HG02759 (cell line): Measurements from ENCODE around the gene UNC13B.
"Not testable (repeated sequence)": the region's sequence is repeated elsewhere in the genome, so short reads cannot be mapped to it uniquely, and the experiment has no call there.

Experiments
- ATAC-seq: cut with Tn5 transposase; IDR thresholded peaks from one replicate; pipeline ENCODE4 v1.9.1; 2021; ENCODE audit warnings: mild to moderate bottlenecking, moderate library complexity; ENCODE audit not compliant: unreplicated experiment

Gene UNC13B

GRCh38 chr9:35161713-35162604 lies at the start of gene UNC13B:
UNC13B (plus strand) TSS chr9:35162009; CDS start chr9:35162284, 275 bp downstream.
- peak; percentile 79 for ATAC-seq

DNA sequence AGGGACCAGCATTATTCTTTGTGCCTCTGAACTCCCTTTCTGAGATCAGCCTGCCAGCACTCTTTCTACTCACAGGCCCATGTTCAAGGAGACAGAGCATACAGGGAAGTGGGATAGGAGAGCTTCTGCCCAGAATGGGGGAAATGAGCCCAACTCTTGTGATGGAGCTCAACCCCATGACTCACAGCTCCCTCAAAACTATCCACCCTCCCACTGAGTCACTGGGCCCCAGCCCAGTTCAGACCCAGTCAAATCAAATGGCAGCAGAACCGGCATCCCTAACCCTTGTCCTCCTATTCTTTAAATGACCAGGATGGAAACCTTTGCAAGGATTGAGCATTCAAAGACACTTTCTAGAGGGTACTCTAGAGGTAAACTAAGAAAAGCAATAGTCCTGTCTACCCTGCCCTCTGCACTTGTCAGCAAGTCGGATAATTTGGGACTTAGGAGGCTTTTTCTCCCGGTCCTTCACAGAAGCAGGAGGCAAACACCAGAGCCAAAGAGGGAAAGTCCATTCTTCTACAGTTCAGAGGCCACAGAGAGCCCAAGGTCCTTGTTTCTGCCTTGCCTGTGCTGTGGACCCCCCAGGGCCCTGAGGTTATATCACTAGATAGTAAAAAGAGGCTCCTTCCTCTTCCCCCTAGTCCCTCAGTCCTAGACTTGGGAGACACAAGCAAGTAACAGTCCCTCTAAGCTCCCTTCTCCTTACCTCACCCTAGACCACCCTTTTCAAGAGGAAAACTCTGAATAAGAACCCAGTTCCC lies 49.4 kb upstream of the UNC13B start:
- ATAC-seq: no peak

GRCh38 chr9:35114113-35114839 lies 47.5 kb upstream of the UNC13B start:
- no peak for ATAC-seq

- no peak for ATAC-seq
Measured at GRCh38 chr9:35114840-35115628, 46.8 kb upstream of the UNC13B start.

GRCh38 chr9:35115680-35116538 lies 45.9 kb upstream of the UNC13B start, which contains the start of gene ATOSB:
ATOSB (minus strand) TSS chr9:35115862; CDS start chr9:35108274, 7,588 bp downstream.
- ATAC-seq: peak; percentile 59

DNA sequence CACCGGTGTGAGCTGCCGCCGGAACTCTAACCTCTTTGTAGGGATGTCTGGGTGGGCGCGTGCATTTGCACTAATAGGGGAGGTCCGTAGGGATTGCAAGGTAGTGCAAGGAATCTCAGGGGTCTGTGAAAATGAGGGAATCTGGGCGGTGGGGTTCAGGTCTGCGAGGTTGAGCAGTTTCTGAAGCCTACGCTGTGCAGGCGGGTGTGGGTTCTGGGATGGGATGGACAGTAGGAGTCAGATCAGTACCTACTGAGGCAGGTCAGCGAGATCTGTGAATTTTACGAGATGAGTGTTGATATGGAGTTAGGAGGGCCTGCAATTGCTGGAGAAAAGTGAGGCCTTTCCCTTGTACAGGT lies 45.3 kb upstream of the UNC13B start:
- ATAC-seq: peak; percentile 1

DNA sequence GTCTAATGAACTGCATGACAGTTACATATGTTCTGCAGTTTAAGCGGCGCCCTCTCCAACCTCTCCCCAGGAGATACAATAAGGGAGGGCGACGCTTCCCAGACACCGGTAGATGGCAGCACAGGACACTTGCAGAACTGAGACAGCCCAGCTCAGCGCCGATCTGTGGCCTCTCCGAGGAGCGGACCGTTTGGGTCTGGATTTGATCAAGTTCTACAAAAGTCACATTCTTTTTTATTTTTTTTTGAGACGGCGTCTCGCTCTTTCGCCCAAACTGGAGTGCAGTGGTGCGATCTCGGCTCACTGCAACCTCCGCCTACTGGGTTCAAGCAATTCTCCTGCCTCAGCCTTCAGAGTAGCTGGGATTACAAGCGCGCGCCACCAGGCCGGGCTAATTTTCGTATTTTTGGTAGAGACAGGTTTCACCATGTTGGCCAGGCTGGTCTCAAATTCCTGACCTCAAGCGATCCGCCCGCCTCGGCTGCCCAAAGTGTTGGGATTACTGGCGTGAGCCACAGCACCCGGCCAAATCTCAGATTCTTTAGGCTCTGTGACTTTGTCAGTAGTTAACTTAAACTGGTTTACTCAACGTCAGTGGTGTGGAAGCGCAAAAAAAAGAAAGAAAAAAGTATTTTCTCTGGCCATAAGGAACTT lies 44.8 kb upstream of the UNC13B start:
- peak; percentile 54 for ATAC-seq

- ATAC-seq: no peak
Measured at GRCh38 chr9:35134920-35135319, 26.9 kb upstream of the UNC13B start.

- no peak for ATAC-seq
Measured at GRCh38 chr9:35135988-35136387, 25.8 kb upstream of the UNC13B start.

DNA sequence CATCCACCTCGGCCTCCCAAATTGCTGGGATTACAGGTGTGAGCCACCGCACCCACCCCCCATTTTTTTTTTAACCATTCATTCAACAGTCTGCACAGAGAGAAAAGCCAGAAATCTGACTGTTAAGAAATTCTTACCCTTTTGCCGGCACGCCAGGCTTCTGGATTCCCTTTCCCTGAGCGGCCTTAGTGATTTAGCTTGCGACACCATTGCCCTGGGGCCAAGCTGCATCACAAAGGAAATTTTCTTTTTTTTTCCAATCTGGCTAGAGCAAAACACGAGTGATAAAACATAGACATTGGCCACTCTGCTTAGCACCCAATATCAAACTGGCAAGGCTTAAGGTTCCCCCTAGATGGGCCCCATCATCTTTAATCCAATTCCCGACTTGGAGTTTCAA lies 24.9 kb upstream of the UNC13B start:
- ATAC-seq: no peak

- no peak for ATAC-seq
Measured at GRCh38 chr9:35140093-35140492, 21.7 kb upstream of the UNC13B start.

GRCh38 chr9:35142037-35142436 lies 19.8 kb upstream of the UNC13B start:
- no peak for ATAC-seq

GRCh38 chr9:35147941-35148563 lies 13.8 kb upstream of the UNC13B start:
- not testable (repeated sequence) for ATAC-seq

DNA sequence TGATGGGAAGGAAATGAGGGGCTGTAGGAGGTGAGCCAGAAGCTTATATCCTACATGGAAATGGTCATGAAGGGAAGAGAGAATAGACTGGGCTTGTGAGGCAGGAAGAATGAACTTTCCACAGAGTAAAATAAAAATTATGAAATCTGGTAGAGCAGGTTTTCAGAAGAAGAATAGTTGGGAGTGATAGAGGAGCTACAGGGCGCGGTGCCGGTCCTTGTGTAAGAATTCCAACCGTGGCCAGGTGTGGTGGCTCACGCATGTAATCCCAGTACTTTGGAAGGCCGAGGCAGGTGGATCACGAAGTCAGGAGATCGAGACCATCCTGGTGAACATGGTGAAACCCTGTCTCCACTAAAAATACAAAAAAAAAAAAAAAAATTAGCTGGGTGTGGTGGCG lies 8.9 kb upstream of the UNC13B start:
- no peak for ATAC-seq

- no peak for ATAC-seq
Measured at GRCh38 chr9:35156781-35157180, 5.0 kb upstream of the UNC13B start.

- not testable (repeated sequence) for ATAC-seq
Measured at GRCh38 chr9:35157836-35158235, 4.0 kb upstream of the UNC13B start.

DNA sequence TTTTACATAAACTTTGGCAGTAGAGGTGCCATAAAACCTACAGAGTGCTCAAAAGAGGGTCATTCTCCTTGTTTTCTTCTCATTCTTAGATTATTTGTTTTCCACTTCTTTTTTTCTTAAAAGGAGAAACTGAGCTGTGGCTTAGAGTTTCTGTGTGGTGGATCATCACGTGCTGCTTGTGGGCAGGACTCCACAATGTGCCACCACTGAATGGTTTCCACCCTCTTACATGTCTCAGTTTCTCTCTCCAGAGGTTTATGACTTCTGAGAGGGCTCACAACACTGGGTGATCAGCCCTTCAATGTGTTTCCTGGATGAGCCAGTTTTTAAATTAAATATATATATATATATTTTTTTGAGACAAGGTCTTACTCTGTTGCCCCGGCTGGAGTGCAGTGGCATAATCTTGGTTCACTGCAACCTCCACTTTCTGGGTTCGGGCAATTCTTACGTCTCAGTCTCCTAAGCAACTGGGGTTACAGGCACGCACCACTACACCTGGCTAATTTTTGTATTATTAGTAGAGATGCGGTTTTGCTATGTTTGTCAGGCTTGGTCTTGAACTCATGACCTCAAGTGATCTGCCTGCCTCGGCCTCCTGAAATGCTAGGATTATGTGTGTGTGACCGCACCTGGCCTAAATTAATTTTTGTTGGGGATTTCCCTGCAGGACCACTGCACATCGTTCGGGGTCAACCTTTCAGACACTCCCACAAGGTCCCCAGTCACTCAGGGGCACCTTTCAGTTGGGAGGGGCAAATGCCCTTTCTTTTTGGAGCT lies 3.1 kb upstream of the UNC13B start:
- no peak for ATAC-seq
